Measurements from ENCODE around the gene PTPRG. TPM values are rescaled to one million over a fixed set of nuclear protein-coding genes. Genes with fewer than 3 reads are reported as not detected.

PTPRG gene
- total and polyA plus RNA-seq, 4 donors, result 3.6 to 35.6 (median 8.1) TPM

- H3K9me3 ChIP-seq (ENCODE audit: control insufficient read depth in 4 of 4, low read length in 3 of 4), result no peaks in the 10 kb centered on the region
- H3K36me3 ChIP-seq (ENCODE audit: control insufficient read depth in 4 of 4, insufficient read depth in 3 of 4, low read depth in 1 of 4, low read length in 3 of 4), result no peaks in the 10 kb centered on the region
- H3K9ac ChIP-seq (ENCODE audit: low read depth in 1 of 2, low read length in 2 of 2), result no peak overlapping the region
- H3K4me1 ChIP-seq (ENCODE audit: control insufficient read depth in 4 of 4, insufficient read depth in 4 of 4, low read length in 3 of 4), result no peaks in the 10 kb centered on the region
- WGBS, result 60% methylated on average over 4 of the region's 4 CpGs
- no peaks in the 10 kb centered on the region for H3K27me3 ChIP-seq (ENCODE audit: control insufficient read depth in 4 of 4, insufficient read depth in 4 of 4, low read length in 3 of 4)
- no peak overlapping the region for H3K27ac ChIP-seq (ENCODE audit: low read depth in 1 of 2, low read length in 2 of 2)
- DNase-seq (ENCODE audit: low spot score), result no peak
- TF ChIP-seq NR2F2 (IDR thresholded peaks at IDR 0.05) (no peak), HNF4A (conservative IDR thresholded peaks at IDR 0.05) (no peak), CTCF (IDR thresholded peaks at IDR 0.05; ENCODE audit: low read depth, low read length, missing input control) (no peak), RXRA (IDR thresholded peaks at IDR 0.05) (no peak), YY1 (IDR thresholded peaks at IDR 0.05) (no peak), REST (IDR thresholded peaks at IDR 0.05) (no peak), RAD21 (IDR thresholded peaks at IDR 0.05) (no peak), EGR1 (IDR thresholded peaks at IDR 0.05; ENCODE audit: low read depth in 2 of 2) (no peak), HNF4G (IDR thresholded peaks at IDR 0.05) (no peak), FOXA2 (IDR thresholded peaks at IDR 0.05) (no peak), JUND (IDR thresholded peaks at IDR 0.05) (no peak), MAX (IDR thresholded peaks at IDR 0.05) (no peak), GABPA (IDR thresholded peaks at IDR 0.05 in 1 of 2, conservative IDR thresholded peaks at IDR 0.05 in 1 of 2) (no peak), ATF3 (IDR thresholded peaks at IDR 0.05) (no peak), ZBTB33 (IDR thresholded peaks at IDR 0.05) (no peak), FOXA1 (IDR thresholded peaks at IDR 0.05) (no peak), SP1 (IDR thresholded peaks at IDR 0.05) (no peak), TAF1 (conservative IDR thresholded peaks at IDR 0.05) (no peak)
- no peak overlapping the region for H3K4me3 ChIP-seq (ENCODE audit: low read depth in 1 of 3, low read length in 3 of 3)
Observed at GRCh38 chr3:61601831-61602230, 40.5 kb downstream of the PTPRG start.

Data from liver (tissue), 9 donors.